K562 (cell line): ENCODE results near the gene ERC2. TPM values are rescaled to one million over a fixed set of nuclear protein-coding genes. Genes with fewer than 3 reads are reported as not detected.

Experiments
- ATAC-seq: fragments of 200-7000 bp; cut with Tn5 transposase; 3 replicates; pipeline ENCODE4 v1.9.1; 2020; ENCODE audit warnings: moderate library complexity
- BruUV-seq: library from RNA; stranded (reverse); fragments of 400-500 nt; replicated peaks from 2 replicates; lab custom pipeline; 2021; lab: Mats Ljungman, UMichigan
- CTCF ChIA-PET: fragments of 300-600 bp; formaldehyde crosslinking; extraction: SDS; loops from one replicate; lab custom pipeline; 2021; ENCODE audit warnings: low intra/inter-chr PET ratio; lab: Yijun Ruan, JAX
- POLR2A ChIA-PET: fragments of 300-600, 350-650 bp; sonication (Branson Sonifier 250); formaldehyde crosslinking; extraction: SDS; loops from one replicate; lab custom pipeline; 2021; ENCODE audit warnings: antibody characterized with exemption, inconsistent platforms; lab: Yijun Ruan, JAX
- DNase-seq, 4 experiments: peaks; one replicate each; pipeline versions ENCODE4 v3.0.0 to v3.0.0-alpha.2; 2011 to 2018; ENCODE audit warnings: low spot score in 3 of 4, mixed read lengths in 3 of 4; ENCODE audit errors: extremely low read depth in 1 of 4
- FAIRE-seq: peaks from 2 replicates; lab custom pipeline; 2011; peaks lifted over from hg19 to GRCh38; lab: Jason Lieb, UNC
- H2AFZ ChIP-seq: 2 replicates; pipeline ENCODE4 v1.6.0; 2011; ENCODE audit warnings: low read depth, low read length, control low read depth, inconsistent platforms
- H3K27ac ChIP-seq: fragments of 200-600 bp; 3 replicates; pipeline ENCODE4 v1.8.0; 2011; ENCODE audit warnings: low read depth, mild to moderate bottlenecking, control low read depth, inconsistent platforms, low read length, moderate library complexity, mixed read lengths; ENCODE audit errors: extremely low read depth
- H3K27me3 ChIP-seq, 2 experiments: fragments of 300-600 bp in 1 of 2; 2 replicates in 1 of 2; 3 replicates in 1 of 2; pipeline versions ENCODE4 v1.6.0 to v1.8.0; 2011; ENCODE audit warnings: inconsistent platforms in 2 of 2, low read length in 2 of 2, mild to moderate bottlenecking in 1 of 2, mixed read lengths in 1 of 2, moderate library complexity in 1 of 2; ENCODE audit not compliant: control insufficient read depth in 2 of 2, insufficient read depth in 2 of 2
- H3K36me3 ChIP-seq: fragments of 300-600 bp; 3 replicates; pipeline ENCODE4 v1.8.0; 2011; ENCODE audit warnings: mild to moderate bottlenecking, low read length, inconsistent platforms; ENCODE audit not compliant: control insufficient read depth, insufficient read depth
- H3K4me1 ChIP-seq, 2 experiments: fragments of 200-600 bp in 1 of 2; replicated peaks in 1 of 2; 2 replicates in 1 of 2; 3 replicates in 1 of 2; pipeline versions ENCODE4 v1.5.1 to v1.8.0; 2011; ENCODE audit warnings: inconsistent platforms in 2 of 2, low read length in 2 of 2, mild to moderate bottlenecking in 1 of 2, mixed read lengths in 1 of 2, moderate library complexity in 1 of 2; ENCODE audit not compliant: control insufficient read depth in 2 of 2, insufficient read depth in 2 of 2
- H3K4me2 ChIP-seq: 2 replicates; pipeline ENCODE4 v1.6.1; 2011; ENCODE audit warnings: low read length, control low read depth, inconsistent platforms, mixed read lengths; ENCODE audit not compliant: insufficient read depth
- H3K4me3 ChIP-seq: fragments of 200-600 bp; sonication (generic), shearing (Covaris generic); 2 replicates; pipeline ENCODE4 v1.5.1; 2016; ENCODE audit warnings: control low read depth, inconsistent platforms
- H3K79me2 ChIP-seq: fragments of 200-600 bp; 3 replicates; pipeline ENCODE4 v1.8.0; 2011; ENCODE audit warnings: low read length, inconsistent platforms; ENCODE audit not compliant: control insufficient read depth, insufficient read depth
- H3K9ac ChIP-seq, 2 experiments: 2 replicates each; pipeline versions ENCODE4 v1.6.0 to v1.6.1; 2011; ENCODE audit warnings: low read depth in 2 of 2, low read length in 2 of 2, control low read depth in 1 of 2, inconsistent platforms in 1 of 2, mild to moderate bottlenecking in 1 of 2, mixed read lengths in 1 of 2; ENCODE audit not compliant: insufficient read depth in 1 of 2
- H3K9me1 ChIP-seq: one replicate; pipeline ENCODE4 v1.6.0; 2011; ENCODE audit warnings: inconsistent platforms, mild to moderate bottlenecking, low read length, moderate library complexity; ENCODE audit not compliant: control insufficient read depth, insufficient read depth
- H3K9me3 ChIP-seq: replicated peaks from 2 replicates; pipeline ENCODE4 v1.5.1; 2011; ENCODE audit warnings: low read depth, low read length, inconsistent platforms; ENCODE audit not compliant: control insufficient read depth, insufficient read depth
- H4K20me1 ChIP-seq: replicated peaks from 2 replicates; pipeline ENCODE4 v1.6.1; 2011; ENCODE audit warnings: low read length, inconsistent platforms, mixed read lengths; ENCODE audit not compliant: control insufficient read depth, insufficient read depth
- ELF2 ChIP-seq: fragments of 250-450 bp; sonication (Bioruptor Pico); IDR thresholded peaks from 2 replicates; pipeline ENCODE4 v1.5.0; 2021; ENCODE audit warnings: mild to moderate bottlenecking
- FOSL1 ChIP-seq: fragments of 200-800 bp; sonication (Bioruptor generic); conservative IDR thresholded peaks from 2 replicates; pipeline ENCODE4 v1.6.1; 2016; ENCODE audit warnings: missing genetic modification characterization, missing compliant biosample characterization
- HMGN3 ChIP-seq: IDR thresholded peaks from 2 replicates; pipeline ENCODE4 v1.6.1; 2011; ENCODE audit warnings: borderline replicate concordance, low read depth, mild to moderate bottlenecking, mixed read lengths, low read length; ENCODE audit not compliant: insufficient read length; ENCODE audit errors: extremely low read depth
- MCM3 ChIP-seq: fragments of 450-650 bp; IDR thresholded peaks from 2 replicates; pipeline ENCODE4 v1.6.1; 2016
- OTX1 ChIP-seq: fragments of 450-650 bp; formaldehyde crosslinking; IDR thresholded peaks from 2 replicates; pipeline ENCODE4 v1.4.0; 2022; ENCODE audit warnings: mild to moderate bottlenecking
- SETDB1 ChIP-seq: IDR thresholded peaks from one replicate; pipeline ENCODE4 v1.6.1; 2012; ENCODE audit warnings: low read length, control low read depth, inconsistent platforms
- SMAD1 ChIP-seq: fragments of 150-350 bp; IDR thresholded peaks from 2 replicates; pipeline ENCODE4 v1.6.1; 2014; ENCODE audit warnings: low read length, low read depth; ENCODE audit not compliant: partially characterized antibody
- SOX6 ChIP-seq: fragments of 450-650 bp; IDR thresholded peaks from 2 replicates; pipeline ENCODE4 v1.6.1; 2014; ENCODE audit warnings: mild to moderate bottlenecking
- TCF7L2 ChIP-seq: fragments of 150-350 bp; IDR thresholded peaks from 2 replicates; pipeline ENCODE4 v1.6.1; 2016; ENCODE audit warnings: low read depth, mild to moderate bottlenecking, low read length, moderate library complexity
- TSC22D4 ChIP-seq: fragments of 450-650 bp; IDR thresholded peaks from 2 replicates; pipeline ENCODE4 v1.6.1; 2016; ENCODE audit warnings: missing genetic modification characterization, missing biosample characterization, control low read depth
- ZBTB7A ChIP-seq: IDR thresholded peaks from 2 replicates; pipeline ENCODE4 v1.6.1; 2011; ENCODE audit warnings: low read depth, mild to moderate bottlenecking, low read length, moderate library complexity, borderline replicate concordance; ENCODE audit not compliant: control insufficient read depth
- ZFP36 ChIP-seq: fragments of 150-350 bp; IDR thresholded peaks from 2 replicates; pipeline ENCODE4 v1.6.1; 2018; ENCODE audit warnings: low read length, low read depth; ENCODE audit not compliant: partially characterized antibody
- ZKSCAN8 ChIP-seq: fragments of 200-800 bp; sonication (Bioruptor generic); IDR thresholded peaks from 2 replicates; pipeline ENCODE4 v1.6.1; 2016; ENCODE audit warnings: missing genetic modification characterization, missing compliant biosample characterization
- ZNF384 ChIP-seq: IDR thresholded peaks from 2 replicates; pipeline ENCODE4 v1.6.1; 2012; ENCODE audit warnings: low read depth, low read length, improper control_type of control experiment
- ZNF644 ChIP-seq: fragments of 200-800 bp; sonication (Bioruptor generic); IDR thresholded peaks from 2 replicates; pipeline ENCODE4 v1.6.1; 2016; ENCODE audit warnings: low read depth, missing genetic modification characterization, missing compliant biosample characterization
- WGBS: fragments of 100-300 bp; shearing (Covaris generic); methylation state at CpG from one replicate; pipeline ENCODE4 v1.1.6; 2016; ENCODE audit warnings: low coverage, mixed read lengths; ENCODE audit not compliant: insufficient coverage; ENCODE audit errors: missing lambda C conversion rate; 5-methylcytosine and 5-hydroxymethylcytosine counted together
- in situ Hi-C: fragments of 300-500 bp; cut with MboI; formaldehyde crosslinking; loops from 4 replicates; pipeline ENCODE4 v1.15.0; 2018; ENCODE audit warnings: inconsistent platforms, mixed read lengths
- intact Hi-C: fragments of 100-400 bp; cut with micrococcal nuclease; formaldehyde crosslinking; loops from 2 replicates; pipeline ENCODE4 v1.14.2; 2022
- polyA plus RNA-seq, 8 experiments: library from polyadenylated mRNA; depleted of rRNA in 4 of 8; stranded (reverse) in 5 of 8; unstranded in 3 of 8; fragments of >200 nt; fragmentation: Nextera tagmentation in 2 of 8; fragmentation: Illumina TruSeq in 1 of 8; extraction: Ambion mirVana in 2 of 8; extraction: Trizol in 1 of 8; gene quantifications; 2 replicates each; pipeline versions ENCODE4 v1.2.1 to v1.2.3, GENCODE V29; 2011 to 2014; ENCODE audit warnings: inconsistent platforms in 1 of 8, missing spikeins in 1 of 8
- total RNA-seq, 7 experiments: library from RNA; depleted of rRNA in 6 of 7; stranded (reverse); fragments of >200 nt in 6 of 7; fragmentation: Illumina TruSeq in 2 of 7; extraction: Trizol in 2 of 7; gene quantifications; 2 replicates each; pipeline versions ENCODE4 v1.2.1 to v1.2.3, GENCODE V29; 2011 to 2021; ENCODE audit warnings: low replicate concordance in 1 of 7
- TF ChIP-seq, protein P1 (sequence below): fragments of 250-450 bp; sonication (Bioruptor Pico); IDR thresholded peaks from 2 replicates; pipeline ENCODE4 v1.8.0; 2021; ENCODE audit warnings: mild to moderate bottlenecking, moderate library complexity
- TF ChIP-seq, protein P2 (sequence below), 3 experiments: fragments of 200-800 bp in 1 of 3; fragments of 250-450 bp in 1 of 3; fragments of 450-650 bp in 1 of 3; sonication (Bioruptor Pico) in 1 of 3; sonication (Bioruptor generic) in 1 of 3; formaldehyde crosslinking in 1 of 3; IDR thresholded peaks; 2 replicates each; pipeline versions ENCODE4 v1.6.1 to v1.8.0; 2016 to 2022; ENCODE audit warnings: mild to moderate bottlenecking in 2 of 3, missing genetic modification characterization in 2 of 3, missing compliant biosample characterization in 1 of 3, moderate library complexity in 1 of 3
- TF ChIP-seq, protein P3 (sequence below): fragments of 250-450 bp; sonication (Bioruptor Pico); IDR thresholded peaks from 2 replicates; pipeline ENCODE4 v1.4.0; 2020; ENCODE audit warnings: mild to moderate bottlenecking, moderate library complexity

Gene ERC2
- total and polyA plus RNA-seq, 9 of the 15 experiments (the other 6 are each of a cell fraction or from before 2014, with no cell fraction given): 0.04 to 0.18 (median 0.07) TPM; not detected in 2

DNA sequence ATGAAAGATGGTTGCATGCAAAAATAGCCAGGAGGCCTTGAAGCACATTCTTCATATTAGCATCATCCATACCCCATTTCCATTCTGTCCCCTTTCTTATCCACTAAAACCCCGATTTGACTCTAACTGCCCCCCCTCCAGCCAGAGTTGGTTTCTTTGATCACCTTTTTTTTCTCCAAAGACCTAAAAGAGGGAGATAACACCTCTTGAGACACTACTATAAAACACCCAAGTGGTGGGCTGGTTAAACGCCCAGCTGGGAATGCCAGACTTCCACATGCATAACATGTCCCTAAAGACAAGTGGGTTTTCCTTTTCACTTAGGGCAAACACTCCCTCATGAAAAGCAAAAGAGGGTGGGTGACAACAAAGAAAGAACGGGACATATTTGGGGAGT, 847.2 kb downstream of the ERC2 start:
- H3K9me1 ChIP-seq: no peaks in the 10 kb centered on the region
- H3K4me1 ChIP-seq: no peaks in the 10 kb centered on the region
- TF ChIP-seq ZBTB7A (no peak), SMAD1 (no peak), ZNF644 (tag) (no peak), HMGN3 (no peak), ZKSCAN8 (CRISPR knock-in tag) (no peak), TSC22D4 (tag) (no peak), ZNF384 (no peak), ELF2 (CRISPR knock-in tag) (no peak), ZFP36 (no peak), SETDB1 (no peak), TCF7L2 (no peak), SOX6 (no peak), OTX1 (CRISPR knock-in tag) (no peak), FOSL1 (no peak), MCM3 (no peak)
- TF ChIP-seq, protein P1, sequence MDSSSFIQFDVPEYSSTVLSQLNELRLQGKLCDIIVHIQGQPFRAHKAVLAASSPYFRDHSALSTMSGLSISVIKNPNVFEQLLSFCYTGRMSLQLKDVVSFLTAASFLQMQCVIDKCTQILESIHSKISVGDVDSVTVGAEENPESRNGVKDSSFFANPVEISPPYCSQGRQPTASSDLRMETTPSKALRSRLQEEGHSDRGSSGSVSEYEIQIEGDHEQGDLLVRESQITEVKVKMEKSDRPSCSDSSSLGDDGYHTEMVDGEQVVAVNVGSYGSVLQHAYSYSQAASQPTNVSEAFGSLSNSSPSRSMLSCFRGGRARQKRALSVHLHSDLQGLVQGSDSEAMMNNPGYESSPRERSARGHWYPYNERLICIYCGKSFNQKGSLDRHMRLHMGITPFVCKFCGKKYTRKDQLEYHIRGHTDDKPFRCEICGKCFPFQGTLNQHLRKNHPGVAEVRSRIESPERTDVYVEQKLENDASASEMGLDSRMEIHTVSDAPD (CRISPR knock-in tag): no peak
- TF ChIP-seq, protein P2, sequence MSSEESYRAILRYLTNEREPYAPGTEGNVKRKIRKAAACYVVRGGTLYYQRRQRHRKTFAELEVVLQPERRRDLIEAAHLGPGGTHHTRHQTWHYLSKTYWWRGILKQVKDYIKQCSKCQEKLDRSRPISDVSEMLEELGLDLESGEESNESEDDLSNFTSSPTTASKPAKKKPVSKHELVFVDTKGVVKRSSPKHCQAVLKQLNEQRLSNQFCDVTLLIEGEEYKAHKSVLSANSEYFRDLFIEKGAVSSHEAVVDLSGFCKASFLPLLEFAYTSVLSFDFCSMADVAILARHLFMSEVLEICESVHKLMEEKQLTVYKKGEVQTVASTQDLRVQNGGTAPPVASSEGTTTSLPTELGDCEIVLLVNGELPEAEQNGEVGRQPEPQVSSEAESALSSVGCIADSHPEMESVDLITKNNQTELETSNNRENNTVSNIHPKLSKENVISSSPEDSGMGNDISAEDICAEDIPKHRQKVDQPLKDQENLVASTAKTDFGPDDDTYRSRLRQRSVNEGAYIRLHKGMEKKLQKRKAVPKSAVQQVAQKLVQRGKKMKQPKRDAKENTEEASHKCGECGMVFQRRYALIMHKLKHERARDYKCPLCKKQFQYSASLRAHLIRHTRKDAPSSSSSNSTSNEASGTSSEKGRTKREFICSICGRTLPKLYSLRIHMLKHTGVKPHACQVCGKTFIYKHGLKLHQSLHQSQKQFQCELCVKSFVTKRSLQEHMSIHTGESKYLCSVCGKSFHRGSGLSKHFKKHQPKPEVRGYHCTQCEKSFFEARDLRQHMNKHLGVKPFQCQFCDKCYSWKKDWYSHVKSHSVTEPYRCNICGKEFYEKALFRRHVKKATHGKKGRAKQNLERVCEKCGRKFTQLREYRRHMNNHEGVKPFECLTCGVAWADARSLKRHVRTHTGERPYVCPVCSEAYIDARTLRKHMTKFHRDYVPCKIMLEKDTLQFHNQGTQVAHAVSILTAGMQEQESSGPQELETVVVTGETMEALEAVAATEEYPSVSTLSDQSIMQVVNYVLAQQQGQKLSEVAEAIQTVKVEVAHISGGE (CRISPR knock-in tag; IDR thresholded peaks at IDR 0.05): no peak
- TF ChIP-seq, protein P3, sequence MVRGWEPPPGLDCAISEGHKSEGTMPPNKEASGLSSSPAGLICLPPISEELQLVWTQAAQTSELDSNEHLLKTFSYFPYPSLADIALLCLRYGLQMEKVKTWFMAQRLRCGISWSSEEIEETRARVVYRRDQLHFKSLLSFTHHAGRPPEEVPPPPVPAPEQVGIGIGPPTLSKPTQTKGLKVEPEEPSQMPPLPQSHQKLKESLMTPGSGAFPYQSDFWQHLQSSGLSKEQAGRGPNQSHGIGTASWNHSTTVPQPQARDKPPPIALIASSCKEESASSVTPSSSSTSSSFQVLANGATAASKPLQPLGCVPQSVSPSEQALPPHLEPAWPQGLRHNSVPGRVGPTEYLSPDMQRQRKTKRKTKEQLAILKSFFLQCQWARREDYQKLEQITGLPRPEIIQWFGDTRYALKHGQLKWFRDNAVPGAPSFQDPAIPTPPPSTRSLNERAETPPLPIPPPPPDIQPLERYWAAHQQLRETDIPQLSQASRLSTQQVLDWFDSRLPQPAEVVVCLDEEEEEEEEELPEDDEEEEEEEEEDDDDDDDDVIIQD (CRISPR knock-in tag): no peak
- no peak overlapping the region for H3K4me2 ChIP-seq
- H4K20me1 ChIP-seq: no peaks in the 10 kb centered on the region
- no peak overlapping the region for H2AFZ ChIP-seq
- DNase-seq (no peak), FAIRE-seq (no peak), ATAC-seq (no peak)
- WGBS: 0% methylated on average over 3 of the region's 3 CpGs
- ChIA-PET POLR2A (no interaction called here), CTCF (no interaction called here)
- H3K79me2 ChIP-seq: no peaks in the 10 kb centered on the region
- no peak overlapping the region for H3K27ac ChIP-seq
- BruUV-seq: no TSS peak
- no peak overlapping the region for H3K4me3 ChIP-seq
- peaks cover 0 to 5% of the 10 kb centered on the region in 2 experiments; a peak in 1 of 5 replicates for H3K27me3 ChIP-seq
- in situ Hi-C loops: no loop called here
- H3K9me3 ChIP-seq: no peaks in the 10 kb centered on the region
- H3K36me3 ChIP-seq: no peaks in the 10 kb centered on the region
- intact Hi-C loops: no loop called here
- no peak overlapping the region for H3K9ac ChIP-seq
